Measurements from ENCODE around the gene PIK3CB.
"Not testable (repeated sequence)": the region's sequence is repeated elsewhere in the genome, so short reads cannot be mapped to it uniquely, and the experiment has no call there.

PIK3CB gene

GRCh38 chr3:138675393-138675792, 159.3 kb downstream of the PIK3CB start:
- DNase-seq = peak; percentile 3

GRCh38 chr3:138673641-138674530, 160.8 kb downstream of the PIK3CB start:
- DNase-seq = no peak

- no peak for DNase-seq
These were observed 164.3 kb downstream of the PIK3CB start for GRCh38 chr3:138670407-138670806.

DNA sequence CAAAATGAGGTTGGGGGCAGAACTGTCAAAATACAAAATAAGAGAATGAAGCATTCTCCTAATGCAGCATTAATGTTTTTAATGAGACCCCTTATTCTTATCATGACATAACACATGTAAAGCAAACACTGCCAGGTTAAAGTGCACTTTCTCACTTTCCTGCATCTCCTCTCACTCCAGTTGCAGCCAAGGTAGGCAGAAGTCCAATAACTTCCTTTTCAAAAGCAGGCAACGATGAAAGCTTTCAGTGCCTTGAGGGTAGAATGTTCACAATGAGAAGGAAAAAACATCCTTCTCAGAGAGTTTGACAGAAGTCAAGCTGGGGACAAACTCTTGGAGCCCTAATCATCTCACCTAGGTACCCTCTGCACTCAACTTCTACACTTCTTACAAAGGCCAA, 166.6 kb downstream of the PIK3CB start:
- no peak for DNase-seq

DNA sequence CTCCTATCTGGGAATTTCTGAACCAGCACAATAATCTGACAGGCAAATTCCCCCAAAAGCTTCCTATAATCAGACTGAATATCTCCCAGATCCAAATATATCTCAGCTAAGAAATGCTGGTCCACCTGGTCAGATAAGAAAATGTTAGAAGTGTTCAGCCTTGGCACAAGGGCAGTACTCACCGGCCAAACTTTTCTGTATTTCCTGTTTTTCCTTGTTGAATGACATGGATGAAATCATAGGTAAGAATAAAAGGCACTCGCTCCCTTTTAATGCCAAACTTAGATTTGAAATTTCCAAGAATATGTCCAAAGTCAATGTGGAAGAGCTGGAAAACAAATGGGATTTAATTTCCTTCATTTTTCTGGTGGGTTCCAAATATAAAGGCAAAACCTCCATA, 177.2 kb downstream of the PIK3CB start:
- DNase-seq = no peak

- no peak for DNase-seq
These were observed 181.2 kb downstream of the PIK3CB start for GRCh38 chr3:138653567-138653966.

DNA sequence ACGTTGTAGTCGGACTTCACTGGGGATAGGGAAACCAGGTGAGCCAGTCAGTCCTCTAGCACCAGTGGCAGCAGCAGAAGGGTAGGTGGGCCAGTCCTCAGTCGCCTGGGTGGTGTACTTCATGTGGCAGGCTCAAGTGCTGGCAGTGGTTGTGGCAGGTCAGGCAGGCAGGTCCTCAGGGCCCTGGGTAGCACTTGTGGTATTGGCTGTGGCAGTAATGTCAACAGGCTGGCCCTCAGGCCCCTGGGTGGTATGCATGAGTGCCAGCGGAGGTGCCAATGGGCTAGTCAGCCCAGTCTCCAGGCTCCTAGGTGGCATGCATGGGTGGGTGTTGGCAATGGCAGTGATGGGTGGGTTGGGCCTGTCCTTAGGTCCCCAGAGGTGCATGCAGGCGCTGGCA, 185.6 kb downstream of the PIK3CB start:
- no peak for DNase-seq

GRCh38 chr3:138646513-138646912, 188.2 kb downstream of the PIK3CB start:
- no peak for DNase-seq

DNA sequence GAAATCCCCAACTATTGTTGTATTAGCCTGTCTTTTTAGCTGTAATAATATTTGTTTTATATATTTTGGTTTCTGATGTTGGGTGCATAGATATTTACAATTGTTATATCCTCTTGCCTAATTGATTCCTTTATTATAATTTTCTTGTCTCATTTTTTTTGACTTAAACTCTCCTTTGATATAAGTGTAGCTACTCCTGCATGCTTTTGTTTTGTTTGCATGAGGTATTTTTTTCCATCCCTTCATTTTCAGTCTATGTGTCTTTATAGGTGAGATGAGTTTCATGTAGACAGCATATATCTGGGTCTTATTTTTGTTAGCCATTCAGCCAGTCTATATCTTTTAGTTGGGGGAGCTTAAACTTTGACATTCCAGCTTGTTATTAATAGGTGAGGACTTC, 188.7 kb downstream of the PIK3CB start:
- no peak for DNase-seq

DNA sequence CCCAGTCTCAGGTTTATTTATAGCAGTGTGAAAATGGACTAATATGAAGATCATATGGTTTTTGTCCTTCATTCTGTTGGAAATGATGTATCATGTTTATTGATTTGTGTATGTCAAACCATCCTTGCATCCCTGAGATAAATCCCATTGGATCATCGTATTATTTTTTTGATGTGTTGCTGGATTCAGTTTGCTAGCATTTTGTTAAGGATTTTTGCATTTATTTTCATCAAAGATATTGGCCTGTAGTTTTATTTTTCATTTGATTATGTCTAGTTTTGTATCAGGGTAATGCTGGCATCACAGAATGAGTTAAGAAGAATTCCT, 191.8 kb downstream of the PIK3CB start:
- DNase-seq = no peak

GRCh38 chr3:138642226-138642926, 192.4 kb downstream of the PIK3CB start:
- DNase-seq = no peak

GRCh38 chr3:138640537-138640936, 194.2 kb downstream of the PIK3CB start:
- no peak for DNase-seq

DNA sequence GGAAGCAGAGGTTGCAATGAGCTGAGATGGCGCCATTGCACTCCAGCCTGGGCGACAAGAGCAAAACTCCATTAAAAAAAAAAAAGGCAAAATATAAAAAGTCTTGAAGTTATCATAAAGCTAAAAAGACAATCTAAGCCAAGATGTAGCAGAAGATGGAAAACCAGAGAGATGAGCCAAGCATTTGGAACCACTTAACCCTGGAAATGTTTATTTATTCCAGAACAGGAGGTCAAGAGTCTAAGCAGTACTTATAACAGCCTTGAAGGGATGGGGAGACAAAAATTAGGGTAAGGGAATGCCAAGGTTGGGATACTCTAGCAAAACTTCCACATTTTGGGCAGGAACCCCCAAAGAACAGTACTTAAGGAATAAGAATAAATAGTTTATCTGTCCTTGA, 196.1 kb downstream of the PIK3CB start:
- DNase-seq = no peak

GRCh38 chr3:138629526-138629925, 205.2 kb downstream of the PIK3CB start:
- DNase-seq = no peak

GRCh38 chr3:138625707-138626365, 208.9 kb downstream of the PIK3CB start:
- peak; percentile 56 for DNase-seq

- no peak for DNase-seq
These were observed 210.2 kb downstream of the PIK3CB start for GRCh38 chr3:138624518-138624917.

- DNase-seq = no peak
These were observed 214.3 kb downstream of the PIK3CB start for GRCh38 chr3:138620431-138620830.

DNA sequence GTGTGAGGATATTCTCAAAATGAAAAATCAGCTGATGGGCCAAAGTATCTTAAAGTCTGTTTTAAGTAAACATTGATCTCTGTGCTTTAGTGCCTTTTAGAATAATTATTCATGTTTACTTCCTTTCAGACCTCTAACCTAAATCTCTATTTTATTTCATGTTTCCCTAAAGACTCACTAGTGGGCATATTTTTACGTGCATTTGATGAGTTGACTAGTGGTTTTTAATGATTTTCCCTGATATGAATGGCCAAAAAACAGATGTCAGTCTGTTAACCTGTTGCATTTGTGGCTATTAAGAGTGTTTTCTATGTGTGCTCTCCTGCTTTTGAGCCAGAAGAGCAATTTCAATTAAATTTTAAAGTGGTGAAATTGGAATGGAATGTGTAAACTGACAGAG, 219.3 kb downstream of the PIK3CB start:
- DNase-seq = no peak

- DNase-seq = no peak
These were observed 224.8 kb downstream of the PIK3CB start for GRCh38 chr3:138609898-138610266.

- peak; percentile 64 for DNase-seq
These were observed 226.2 kb downstream of the PIK3CB start, which contains the start of gene FAIM for GRCh38 chr3:138608322-138609135. Gene FAIM (plus strand): TSS chr3:138608771. CDS start chr3:138619727, 10,956 bp downstream.

DNA sequence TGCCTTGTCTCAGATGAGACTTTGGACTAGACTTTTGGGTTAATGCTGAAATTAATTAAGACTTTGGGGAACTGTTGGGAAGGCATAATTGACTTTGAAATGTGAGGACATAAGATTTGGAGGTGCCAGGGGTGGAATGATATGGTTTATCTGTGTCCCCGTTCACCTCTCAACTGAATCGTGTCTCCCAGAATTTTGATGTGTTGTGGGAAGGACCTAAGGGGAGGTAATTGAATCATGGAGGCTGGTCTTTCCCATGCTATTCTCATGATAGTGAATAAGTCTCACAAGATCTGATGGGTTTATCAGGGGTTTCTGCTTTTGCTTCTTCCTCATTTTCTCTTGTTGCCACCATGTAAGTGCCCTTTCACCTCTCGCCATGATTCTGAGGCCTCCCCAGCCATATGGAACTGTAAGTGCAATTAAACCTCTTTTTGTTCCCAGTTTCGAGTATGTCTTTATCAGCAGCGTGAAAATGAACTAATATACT, 230.6 kb downstream of the PIK3CB start:
- not testable (repeated sequence) for DNase-seq

All from EL (cell line).